Mesothelial cell of epicardium (in vitro differentiated cells): Measurements from ENCODE around the gene GNAO1. TPM values are rescaled to one million over a fixed set of nuclear protein-coding genes. Genes with fewer than 3 reads are reported as not detected.
A peak's percentile ranks its signal among the peaks of the same experiment; 100 is the strongest.

ENCODE experiments used
- DNase-seq, 2 experiments: peaks; one replicate each; pipeline ENCODE4 v3.0.0; 2021; ENCODE audit warnings: low spot score in 2 of 2; ENCODE audit not compliant: unreplicated experiment in 2 of 2
- H3K27ac Mint-ChIP-seq: 2 replicates; pipeline ENCODE4 v1.8.0; 2021; ENCODE audit warnings: mixed read lengths
- H3K27me3 Mint-ChIP-seq: 2 replicates; pipeline ENCODE4 v1.8.0; 2021; ENCODE audit warnings: low read depth, mixed read lengths
- H3K36me3 Mint-ChIP-seq: 2 replicates; pipeline ENCODE4 v1.8.0; 2021; ENCODE audit warnings: mixed read lengths
- H3K4me1 Mint-ChIP-seq: 2 replicates; pipeline ENCODE4 v1.8.0; 2021; ENCODE audit warnings: mixed read lengths
- H3K4me3 Mint-ChIP-seq: 2 replicates; pipeline ENCODE4 v1.8.0; 2021; ENCODE audit warnings: mild to moderate bottlenecking, moderate library complexity, mixed read lengths
- H3K9me3 Mint-ChIP-seq: 2 replicates; pipeline ENCODE4 v1.8.0; 2021; ENCODE audit warnings: mixed read lengths
- CTCF ChIP-seq: fragments of 200-600 bp; sonication (generic); IDR thresholded peaks from one replicate; pipeline ENCODE4 v1.5.0; 2021; ENCODE audit warnings: antibody characterized with exemption; ENCODE audit not compliant: unreplicated experiment
- total RNA-seq: library from RNA; stranded (reverse); gene quantifications from 3 replicates; pipeline ENCODE4 v1.2.1, GENCODE V29; 2021

GNAO1 gene
- total RNA-seq, 1 donor from 2014 or later = 3.3 TPM

- H3K27me3 Mint-ChIP-seq = peaks cover 78% of the 10 kb centered on the region
- H3K4me1 Mint-ChIP-seq = peaks cover 7% of the 10 kb centered on the region
- no peaks in the 10 kb centered on the region for H3K9me3 Mint-ChIP-seq
- no peak overlapping the region for H3K27ac Mint-ChIP-seq
- H3K36me3 Mint-ChIP-seq = no peaks in the 10 kb centered on the region
- H3K4me3 Mint-ChIP-seq = peak overlapping the region; percentile 33
- no peak for TF ChIP-seq CTCF
- DNase-seq = peak; percentile 87 to 96
Observed at GRCh38 chr16:56193951-56194726, 2.9 kb downstream of the GNAO1 start.

- no peak overlapping the region for H3K27ac Mint-ChIP-seq
- no peaks in the 10 kb centered on the region for H3K36me3 Mint-ChIP-seq
- H3K9me3 Mint-ChIP-seq = no peaks in the 10 kb centered on the region
- H3K4me1 Mint-ChIP-seq = peaks cover 7% of the 10 kb centered on the region
- H3K27me3 Mint-ChIP-seq = peaks cover 71% of the 10 kb centered on the region
- TF ChIP-seq CTCF = no peak
- H3K4me3 Mint-ChIP-seq = no peak overlapping the region
- no peak for DNase-seq
Observed at GRCh38 chr16:56195151-56195550, 3.9 kb downstream of the GNAO1 start.

- no peaks in the 10 kb centered on the region for H3K36me3 Mint-ChIP-seq
- no peaks in the 10 kb centered on the region for H3K9me3 Mint-ChIP-seq
- no peak for DNase-seq
- H3K4me3 Mint-ChIP-seq = no peak overlapping the region
- H3K4me1 Mint-ChIP-seq = peaks cover 7% of the 10 kb centered on the region
- no peak overlapping the region for H3K27ac Mint-ChIP-seq
- peaks cover 62% of the 10 kb centered on the region for H3K27me3 Mint-ChIP-seq
- no peak for TF ChIP-seq CTCF
Observed at GRCh38 chr16:56196381-56196780, 5.1 kb downstream of the GNAO1 start.

GRCh38 chr16:56197192-56197992 is 6.1 kb downstream of the GNAO1 start:
- Mint-ChIP-seq H3K27ac (no peak overlapping the region), H3K4me1 (peaks cover 4% of the 10 kb centered on the region), H3K4me3 (no peak overlapping the region), H3K36me3 (no peaks in the 10 kb centered on the region), H3K9me3 (no peaks in the 10 kb centered on the region), H3K27me3 (peaks cover 52% of the 10 kb centered on the region)
- no peak for DNase-seq
- no peak for TF ChIP-seq CTCF

- Mint-ChIP-seq H3K27ac (no peak overlapping the region), H3K4me3 (no peak overlapping the region), H3K27me3 (peaks cover 44% of the 10 kb centered on the region), H3K36me3 (no peaks in the 10 kb centered on the region), H3K9me3 (no peaks in the 10 kb centered on the region), H3K4me1 (peaks cover 4% of the 10 kb centered on the region)
- no peak for TF ChIP-seq CTCF
- DNase-seq = no peak
Observed at GRCh38 chr16:56198006-56198754, 6.9 kb downstream of the GNAO1 start.
